NCI-H2171 treated with DMSO at 0.1 percent for 48 hours (cell line): ENCODE data around the gene FBP1.

ENCODE experiments used
- DNase-seq: peaks from one replicate; lab custom pipeline; 2025; lab: John Stamatoyannopoulos, UW

FBP1 gene

GRCh38 chr9:94639061-94639998, at the start of gene FBP1:
TSS of gene FBP1 (minus strand) at chr9:94639518. CDS start at chr9:94639310, 208 bp downstream.
- DNase-seq = no peak

GRCh38 chr9:94687451-94687850, 48.1 kb upstream of the FBP1 start:
- DNase-seq = peak; percentile 5

- DNase-seq = no peak
Observed at GRCh38 chr9:94685359-94685758, 46.0 kb upstream of the FBP1 start.

GRCh38 chr9:94681508-94681907, 42.2 kb upstream of the FBP1 start:
- peak; percentile 44 for DNase-seq

- no peak for DNase-seq
Observed at GRCh38 chr9:94680621-94681020, 41.3 kb upstream of the FBP1 start.

- no peak for DNase-seq
Observed at GRCh38 chr9:94680020-94680419, 40.7 kb upstream of the FBP1 start.

- DNase-seq = no peak
Observed at GRCh38 chr9:94679587-94679986, 40.3 kb upstream of the FBP1 start.

- no peak for DNase-seq
Observed at GRCh38 chr9:94677929-94678328, 38.6 kb upstream of the FBP1 start.

- no peak for DNase-seq
Observed at GRCh38 chr9:94676446-94677131, 37.3 kb upstream of the FBP1 start.

GRCh38 chr9:94675008-94675881, 35.9 kb upstream of the FBP1 start:
- DNase-seq = no peak

- DNase-seq = peak; percentile 26
Observed at GRCh38 chr9:94672811-94673487, 33.6 kb upstream of the FBP1 start.

GRCh38 chr9:94668928-94669729, 29.8 kb upstream of the FBP1 start:
- peak; percentile 88 for DNase-seq

- DNase-seq = no peak
Observed at GRCh38 chr9:94668418-94668927, 29.2 kb upstream of the FBP1 start.

GRCh38 chr9:94666364-94667099, 27.2 kb upstream of the FBP1 start:
- DNase-seq = no peak

- no peak for DNase-seq
Observed at GRCh38 chr9:94665613-94666012, 26.3 kb upstream of the FBP1 start.

- DNase-seq = no peak
Observed at GRCh38 chr9:94664801-94665200, 25.5 kb upstream of the FBP1 start.

GRCh38 chr9:94663640-94664039, 24.3 kb upstream of the FBP1 start:
- no peak for DNase-seq

- DNase-seq = no peak
Observed at GRCh38 chr9:94663140-94663539, 23.8 kb upstream of the FBP1 start.

- DNase-seq = no peak
Observed at GRCh38 chr9:94657021-94657725, 17.9 kb upstream of the FBP1 start.
